DOHH2 (cell line): ENCODE data around the gene ABHD14A.

Source experiments
- H3F3A ChIP-seq: fragments of 200-600 bp; sonication (generic), shearing (Covaris generic); 2 replicates; pipeline ENCODE4 v1.6.0; 2016; ENCODE audit warnings: antibody characterized with exemption, mild to moderate bottlenecking; ENCODE audit not compliant: control insufficient read depth, insufficient read depth
- H3K27ac ChIP-seq: fragments of 200-600 bp; sonication (generic); 2 replicates; pipeline ENCODE4 v1.5.1; 2014; ENCODE audit warnings: low read depth, mild to moderate bottlenecking, low read length, moderate library complexity
- H3K27me3 ChIP-seq: fragments of 200-600 bp; sonication (generic); 2 replicates; pipeline ENCODE4 v1.6.1; 2014; ENCODE audit warnings: mild to moderate bottlenecking, low read length, mixed read lengths; ENCODE audit not compliant: control insufficient read depth
- H3K36me3 ChIP-seq: fragments of 200-600 bp; sonication (generic); 2 replicates; pipeline ENCODE4 v1.6.1; 2014; ENCODE audit warnings: mild to moderate bottlenecking, low read length, moderate library complexity, mixed read lengths; ENCODE audit not compliant: control insufficient read depth
- H3K4me1 ChIP-seq: fragments of 200-600 bp; sonication (generic); 2 replicates; pipeline ENCODE4 v1.6.1; 2014; ENCODE audit warnings: mild to moderate bottlenecking, low read length, mixed read lengths; ENCODE audit not compliant: control insufficient read depth
- H3K4me2 ChIP-seq: fragments of 200-600 bp; sonication (generic); 2 replicates; pipeline ENCODE4 v1.6.0; 2014; ENCODE audit warnings: mild to moderate bottlenecking, low read length, moderate library complexity
- H3K4me3 ChIP-seq: fragments of 200-600 bp; sonication (generic); 2 replicates; pipeline ENCODE4 v1.5.1; 2014; ENCODE audit warnings: mild to moderate bottlenecking, low read length, mixed read lengths
- H3K79me2 ChIP-seq: fragments of 200-600 bp; sonication (generic); 2 replicates; pipeline ENCODE4 v1.6.1; 2014; ENCODE audit warnings: mild to moderate bottlenecking, low read length, mixed read lengths; ENCODE audit not compliant: control insufficient read depth
- H3K9me2 ChIP-seq: fragments of 200-600 bp; sonication (generic); replicated peaks from 2 replicates; pipeline ENCODE4 v1.6.1; 2014; ENCODE audit warnings: mild to moderate bottlenecking, low read length, mixed read lengths; ENCODE audit not compliant: control insufficient read depth
- H3K9me3 ChIP-seq: fragments of 200-600 bp; sonication (generic); 2 replicates; pipeline ENCODE4 v1.6.1; 2014; ENCODE audit warnings: antibody characterized with exemption, low read length, mixed read lengths; ENCODE audit not compliant: control insufficient read depth, insufficient read depth
- H4K20me1 ChIP-seq: fragments of 200-600 bp; sonication (generic); 2 replicates; pipeline ENCODE4 v1.6.0; 2014; ENCODE audit warnings: low read depth, mild to moderate bottlenecking, antibody characterized with exemption, low read length, moderate library complexity; ENCODE audit not compliant: control insufficient read depth, insufficient read depth
- CTCF ChIP-seq: fragments of 200-600 bp; sonication (generic); IDR thresholded peaks from one replicate; pipeline ENCODE4 v1.5.1; 2014; ENCODE audit warnings: antibody characterized with exemption, mild to moderate bottlenecking, low read depth, low read length; ENCODE audit not compliant: poor library complexity, severe bottlenecking
- EZH2phosphoT487 ChIP-seq: fragments of 200-600 bp; sonication (generic); IDR thresholded peaks from 2 replicates; pipeline ENCODE4 v1.6.1; 2017; ENCODE audit warnings: borderline replicate concordance, mild to moderate bottlenecking, antibody characterized with exemption, low read length, moderate library complexity, mixed read lengths

ABHD14A gene

GRCh38 chr3:51985063-51985462, 10.2 kb downstream of the ABHD14A start:
- TF ChIP-seq CTCF (no peak), EZH2phosphoT487 (no peak)
- peaks cover 30% of the 10 kb centered on the region for H3K4me1 ChIP-seq

DNA sequence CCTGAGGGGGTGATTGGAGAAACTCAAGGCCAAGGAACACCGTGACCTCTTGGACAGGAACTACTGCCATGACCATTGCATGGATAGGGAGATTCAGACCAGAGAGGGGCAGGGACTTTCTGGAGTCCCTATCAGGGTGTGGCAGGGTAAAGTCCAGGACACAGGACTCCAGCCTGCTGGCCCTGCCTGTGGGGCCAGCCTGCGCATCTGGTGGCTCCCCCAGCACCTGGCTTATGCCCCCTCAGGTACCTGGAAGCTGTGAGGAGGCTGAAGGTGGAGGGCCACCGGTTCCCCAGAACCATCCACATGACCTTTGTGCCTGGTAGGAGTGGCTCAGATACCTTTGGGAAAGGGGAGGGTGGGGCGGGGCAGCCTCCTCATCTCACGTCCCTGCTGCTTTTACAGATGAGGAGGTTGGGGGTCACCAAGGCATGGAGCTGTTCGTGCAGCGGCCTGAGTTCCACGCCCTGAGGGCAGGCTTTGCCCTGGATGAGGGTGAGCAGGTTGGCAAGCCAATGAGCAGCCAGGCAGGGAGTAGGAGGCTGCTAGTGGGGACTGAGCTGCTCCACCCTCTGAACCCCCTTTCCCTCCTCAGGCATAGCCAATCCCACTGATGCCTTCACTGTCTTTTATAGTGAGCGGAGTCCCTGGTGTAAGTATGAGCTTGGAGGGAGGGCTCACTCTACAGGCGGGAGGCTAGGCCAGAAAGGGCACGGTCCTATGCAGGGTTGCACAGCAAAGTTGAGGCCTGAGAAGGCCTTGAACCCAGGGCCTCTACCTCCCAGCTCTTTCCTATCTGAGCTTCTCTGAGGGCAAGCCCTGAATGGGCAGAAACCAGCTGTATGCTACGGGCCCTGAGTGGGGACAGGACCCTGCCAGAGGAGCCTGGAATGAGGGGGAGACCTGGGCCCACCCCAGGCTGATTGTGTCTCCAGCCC, 11.4 kb downstream of the ABHD14A start:
- Histone ChIP-seq H3K27me3 (no peaks in the 10 kb centered on the region), H3K4me3 (no peak overlapping the region), H3K4me1 (peaks cover 28% of the 10 kb centered on the region), H3K4me2 (no peak overlapping the region), H3K27ac (no peak overlapping the region), H3K36me3 (peaks cover 1% of the 10 kb centered on the region), H4K20me1 (no peaks in the 10 kb centered on the region), H3F3A (peaks cover 27% of the 10 kb centered on the region), H3K79me2 (peaks cover 12% of the 10 kb centered on the region), H3K9me3 (no peaks in the 10 kb centered on the region), H3K9me2 (no peaks in the 10 kb centered on the region)
- no peak for TF ChIP-seq EZH2phosphoT487
- TF ChIP-seq CTCF, result no peak

More at GRCh38 chr3:51985063-51985462, 10.2 kb downstream of the ABHD14A start:
- Histone ChIP-seq H3K27ac (no peak overlapping the region), H3K36me3 (peaks cover 6% of the 10 kb centered on the region; the same call in 1 of the 2 replicates), H3K79me2 (peaks cover 23% of the 10 kb centered on the region), H4K20me1 (no peaks in the 10 kb centered on the region), H3K4me3 (no peak overlapping the region), H3K9me2 (no peaks in the 10 kb centered on the region), H3F3A (peaks cover 25% of the 10 kb centered on the region), H3K9me3 (no peaks in the 10 kb centered on the region), H3K4me2 (no peak overlapping the region), H3K27me3 (no peaks in the 10 kb centered on the region)

- no peak for TF ChIP-seq CTCF
- TF ChIP-seq EZH2phosphoT487, result no peak
- Histone ChIP-seq H3K27ac (no peak overlapping the region), H3K79me2 (peaks cover 2% of the 10 kb centered on the region; the same call in 1 of the 2 replicates), H3K27me3 (no peaks in the 10 kb centered on the region), H3K4me2 (no peak overlapping the region), H3K9me3 (no peaks in the 10 kb centered on the region), H4K20me1 (no peaks in the 10 kb centered on the region), H3K36me3 (peaks cover 14% of the 10 kb centered on the region), H3F3A (peaks cover 36% of the 10 kb centered on the region), H3K4me3 (no peak overlapping the region), H3K4me1 (peaks cover 30% of the 10 kb centered on the region), H3K9me2 (no peaks in the 10 kb centered on the region)
Observed at GRCh38 chr3:51987568-51987967, 12.7 kb downstream of the ABHD14A start.
